Heart left ventricle (tissue), 13 donors: Measurements from ENCODE around the gene SF3A2.

Source experiments
- CTCF ChIP-seq, 12 donors: fragments of 200-600 bp; sonication (generic) in 4 of 12; IDR thresholded peaks; one replicate each; pipeline versions ENCODE4 v1.5.0 to v1.8.0; 2018 to 2022; ENCODE audit warnings: antibody characterized with exemption in 12 of 12, mild to moderate bottlenecking in 5 of 12
- POLR2A ChIP-seq, 2 donors: fragments of 450-650 bp; IDR thresholded peaks; one replicate each; pipeline ENCODE4 v1.6.1; 2017; ENCODE audit warnings: antibody characterized with exemption in 2 of 2, mild to moderate bottlenecking in 2 of 2, moderate library complexity in 2 of 2
- donor health status: ischemic (EF 13 %, LVEDD 7.1; RV severe dilation, severe dysfunction).
- donor health status: DM: no; HTN: yes; CAD: no.
- donor health status: DM: no; HTN: no; CAD: no.
- donor health status: ischemic (EF 25% LVEDD 6.9; RV normal size, moderate dysfunction).
- donor health status: ischemic (EF 25% LVEDD 5.7; RV mildly dilated, moderate dysfunction).
- donor health status: ischemic (EF 35%, LVEDD 5.7; RV mildly dilated, moderate dysfunction).
- donor health status: nonischemic (EF 11% LVEDD 7.7; RV severe dilation, severe dysfunction).
- donor health status: DM: yes; HTN: yes; CAD: no.
- donor health status: PGD.
- donor health status: ischemic (EF 29% LVEDD 5.4; RV normal size, mild dysfunction).
- donor health status: nonischemic (EF 23%, LVEDD 6.1; RV moderate dilation, normal function).

GRCh38 chr19:2189880-2190279 is 46.7 kb upstream of the SF3A2 start:
- TF ChIP-seq CTCF (IDR thresholded peaks at IDR 0.05) = no peak
- no peak for TF ChIP-seq POLR2A (IDR thresholded peaks at IDR 0.05)
